ENCODE measurements around the gene CCDC89. TPM values are rescaled to one million over a fixed set of nuclear protein-coding genes. Genes with fewer than 3 reads are reported as not detected.

CCDC89 gene
- total RNA-seq, 3 donors from 2014 or later = 1.6 to 2.6 (median 2.6) TPM

- H3K4me3 ChIP-seq = peak within 1 kb of the TSS; percentile 75 to 98 (median 91)
- H3K27ac ChIP-seq = peak within 1 kb of the TSS; percentile 98 to 99
- peak; percentile 97 to 99 (median 98) for TF ChIP-seq POLR2AphosphoS5 (IDR thresholded peaks at IDR 0.05)
- TF ChIP-seq CTCF (IDR thresholded peaks at IDR 0.05) = peak in 2 of 3 donors; percentile 11 to 25
- TF ChIP-seq POLR2A (IDR thresholded peaks at IDR 0.05) = peak; percentile 99
- no peaks in the 10 kb centered on the region for H3K36me3 ChIP-seq
- H3K27me3 ChIP-seq = no peaks in the 10 kb centered on the region
- intact Hi-C loops (cut with DNase I; ENCODE audit: low total_unique reads) = no loop called here
- DNase-seq (ENCODE audit: low spot score in 2 of 2) = peak; percentile 89 to 93
- H3K4me1 ChIP-seq = peaks cover 0 to 10% of the 10 kb centered on the region in 2 donors
- H3K9me3 ChIP-seq = no peaks in the 10 kb centered on the region
Measured at GRCh38 chr11:85664615-85665481, 21.1 kb downstream of the CCDC89 start, which contains the start of gene CREBZF. Gene CREBZF, minus strand, starts transcription at chr11:85665129. Its CDS starts 254 bp downstream, at chr11:85664875.

- no peak for TF ChIP-seq POLR2A (IDR thresholded peaks at IDR 0.05)
- peak; percentile 21 to 68 (median 57) for TF ChIP-seq CTCF (IDR thresholded peaks at IDR 0.05)
- TF ChIP-seq POLR2AphosphoS5 (IDR thresholded peaks at IDR 0.05) = peak in 1 of 3 donors; percentile 8
- peaks cover 0 to 12% of the 10 kb centered on the region in 2 donors for H3K4me1 ChIP-seq
- DNase-seq (ENCODE audit: low spot score in 2 of 2) = peak; percentile 77 to 82
- H3K27me3 ChIP-seq = no peaks in the 10 kb centered on the region
- peak overlapping the region; percentile 98 to 99 for H3K27ac ChIP-seq
- H3K4me3 ChIP-seq = peak overlapping the region; percentile 75 to 98 (median 91)
- intact Hi-C loops (cut with DNase I; ENCODE audit: low total_unique reads) = no loop called here
- H3K9me3 ChIP-seq = no peaks in the 10 kb centered on the region
- no peaks in the 10 kb centered on the region for H3K36me3 ChIP-seq
Measured at GRCh38 chr11:85663753-85664614, 22.0 kb downstream of the CCDC89 start.

GRCh38 chr11:85663080-85663752 is 22.8 kb downstream of the CCDC89 start:
- TF ChIP-seq POLR2AphosphoS5 (IDR thresholded peaks at IDR 0.05) (no peak), POLR2A (IDR thresholded peaks at IDR 0.05) (no peak)
- Histone ChIP-seq H3K27ac (peak overlapping the region; percentile 98 to 99), H3K27me3 (no peaks in the 10 kb centered on the region), H3K4me1 (peaks cover 0 to 17% of the 10 kb centered on the region in 2 donors), H3K36me3 (no peaks in the 10 kb centered on the region), H3K4me3 (peak overlapping the region; percentile 75 to 98 (median 91)), H3K9me3 (no peaks in the 10 kb centered on the region)
- intact Hi-C loops (cut with DNase I; ENCODE audit: low total_unique reads) = no loop called here
- DNase-seq (ENCODE audit: low spot score in 2 of 2) = no peak

GRCh38 chr11:85661972-85662664 is 23.9 kb downstream of the CCDC89 start:
- Histone ChIP-seq H3K4me1 (peaks cover 0 to 17% of the 10 kb centered on the region in 2 donors), H3K9me3 (no peaks in the 10 kb centered on the region), H3K4me3 (peak overlapping the region in 2 of 3 donors; percentile 91 to 98), H3K27me3 (no peaks in the 10 kb centered on the region), H3K36me3 (no peaks in the 10 kb centered on the region), H3K27ac (no peak overlapping the region)
- no peak for DNase-seq (ENCODE audit: low spot score in 2 of 2)
- intact Hi-C loops (cut with DNase I; ENCODE audit: low total_unique reads) = no loop called here
- TF ChIP-seq CTCF (IDR thresholded peaks at IDR 0.05) = no peak
- no peak for TF ChIP-seq POLR2A (IDR thresholded peaks at IDR 0.05)
- TF ChIP-seq POLR2AphosphoS5 (IDR thresholded peaks at IDR 0.05) = no peak
